Measurements from ENCODE around the gene CYP2W1.
"Not testable (repeated sequence)": the region's sequence is repeated elsewhere in the genome, so short reads cannot be mapped to it uniquely, and the experiment has no call there.

The CYP2W1 gene

GRCh38 chr7:999941-1000935 lies 17.3 kb downstream of the CYP2W1 start:
- Histone ChIP-seq H3K9ac (ENCODE audit: low read depth, low read length) (no peak overlapping the region), H3K27me3 (ENCODE audit: insufficient read depth, low read length) (no peaks in the 10 kb centered on the region), H3K27ac (ENCODE audit: low read length) (no peak overlapping the region), H3K36me3 (ENCODE audit: insufficient read depth, low read depth, low read length) (no peaks in the 10 kb centered on the region), H3K4me3 (ENCODE audit: low read length) (no peak overlapping the region), H3K9me3 (ENCODE audit: insufficient read depth, low read depth, low read length) (no peaks in the 10 kb centered on the region), H3K4me1 (ENCODE audit: insufficient read depth, low read length) (no peaks in the 10 kb centered on the region)

GRCh38 chr7:1001069-1001770 lies 18.2 kb downstream of the CYP2W1 start:
- H3K36me3 ChIP-seq (ENCODE audit: insufficient read depth, low read depth, low read length); H3K4me3 ChIP-seq (ENCODE audit: low read length); H3K4me1 ChIP-seq (ENCODE audit: insufficient read depth, low read length); H3K9ac ChIP-seq (ENCODE audit: low read depth, low read length); H3K27ac ChIP-seq (ENCODE audit: low read length); H3K27me3 ChIP-seq (ENCODE audit: insufficient read depth, low read length); H3K9me3 ChIP-seq (ENCODE audit: insufficient read depth, low read depth, low read length): not testable (repeated sequence)

GRCh38 chr7:1002026-1002425 lies 19.0 kb downstream of the CYP2W1 start:
- not testable (repeated sequence) for H3K27me3 ChIP-seq (ENCODE audit: insufficient read depth, low read length); H3K4me3 ChIP-seq (ENCODE audit: low read length); H3K9me3 ChIP-seq (ENCODE audit: insufficient read depth, low read depth, low read length); H3K27ac ChIP-seq (ENCODE audit: low read length); H3K4me1 ChIP-seq (ENCODE audit: insufficient read depth, low read length); H3K36me3 ChIP-seq (ENCODE audit: insufficient read depth, low read depth, low read length); H3K9ac ChIP-seq (ENCODE audit: low read depth, low read length)

DNA sequence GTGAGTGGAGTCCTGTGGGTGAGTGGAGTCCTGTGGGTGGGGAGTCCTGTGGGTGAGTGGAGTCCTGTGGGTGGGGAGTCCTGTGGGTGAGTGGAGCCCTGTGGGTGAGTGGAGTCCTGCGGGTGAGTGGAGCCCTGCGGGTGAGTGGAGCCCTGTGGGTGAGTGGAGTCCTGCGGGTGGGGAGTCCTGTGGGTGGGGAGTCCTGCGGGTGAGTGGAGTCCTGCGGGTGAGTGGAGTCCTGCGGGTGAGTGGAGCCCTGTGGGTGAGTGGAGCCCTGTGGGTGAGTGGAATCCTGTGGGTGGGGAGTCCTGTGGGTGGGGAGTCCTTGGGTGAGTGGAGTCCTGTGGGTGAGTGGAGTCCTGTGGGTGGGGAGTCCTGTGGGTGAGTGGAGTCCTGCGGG lies 19.5 kb downstream of the CYP2W1 start:
- H3K4me3 ChIP-seq (ENCODE audit: low read length); H3K27me3 ChIP-seq (ENCODE audit: insufficient read depth, low read length); H3K36me3 ChIP-seq (ENCODE audit: insufficient read depth, low read depth, low read length); H3K9me3 ChIP-seq (ENCODE audit: insufficient read depth, low read depth, low read length); H3K9ac ChIP-seq (ENCODE audit: low read depth, low read length); H3K4me1 ChIP-seq (ENCODE audit: insufficient read depth, low read length); H3K27ac ChIP-seq (ENCODE audit: low read length): not testable (repeated sequence)

- Histone ChIP-seq H3K9me3 (ENCODE audit: insufficient read depth, low read depth, low read length) (no peaks in the 10 kb centered on the region), H3K27ac (ENCODE audit: low read length) (no peak overlapping the region), H3K27me3 (ENCODE audit: insufficient read depth, low read length) (no peaks in the 10 kb centered on the region), H3K4me3 (ENCODE audit: low read length) (no peak overlapping the region), H3K4me1 (ENCODE audit: insufficient read depth, low read length) (no peaks in the 10 kb centered on the region), H3K36me3 (ENCODE audit: insufficient read depth, low read depth, low read length) (no peaks in the 10 kb centered on the region; the same call in 1 of the 2 replicates), H3K9ac (ENCODE audit: low read depth, low read length) (no peak overlapping the region)
These were observed 21.3 kb downstream of the CYP2W1 start for GRCh38 chr7:1004018-1004852.

DNA sequence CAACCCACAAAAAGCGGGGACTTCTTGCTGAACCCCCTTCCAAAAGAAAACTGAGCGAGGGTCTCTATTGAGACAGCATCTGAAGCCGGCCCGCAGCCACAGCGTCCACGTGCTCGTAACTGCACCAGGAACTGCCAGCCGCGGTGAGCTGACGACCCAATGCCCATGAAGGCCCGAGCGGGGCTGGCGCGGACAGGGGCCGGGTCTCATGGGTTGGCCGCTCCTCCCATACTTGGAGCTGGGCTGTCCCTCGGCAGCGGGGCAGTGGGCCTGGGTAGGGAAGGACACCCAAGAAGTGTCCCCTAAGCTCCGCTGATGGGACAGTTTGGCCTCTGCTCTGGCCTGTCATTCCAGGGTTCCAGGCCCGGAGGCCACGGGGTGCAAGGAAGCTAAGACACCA lies 22.3 kb downstream of the CYP2W1 start:
- Histone ChIP-seq H3K4me1 (ENCODE audit: insufficient read depth, low read length) (no peaks in the 10 kb centered on the region), H3K9ac (ENCODE audit: low read depth, low read length) (no peak overlapping the region), H3K27ac (ENCODE audit: low read length) (no peak overlapping the region), H3K36me3 (ENCODE audit: insufficient read depth, low read depth, low read length) (no peaks in the 10 kb centered on the region; the same call in 1 of the 2 replicates), H3K9me3 (ENCODE audit: insufficient read depth, low read depth, low read length) (no peaks in the 10 kb centered on the region), H3K27me3 (ENCODE audit: insufficient read depth, low read length) (no peaks in the 10 kb centered on the region), H3K4me3 (ENCODE audit: low read length) (no peak overlapping the region)

GRCh38 chr7:1007901-1008300 lies 24.9 kb downstream of the CYP2W1 start:
- Histone ChIP-seq H3K9ac (ENCODE audit: low read depth, low read length) (no peak overlapping the region), H3K27me3 (ENCODE audit: insufficient read depth, low read length) (no peaks in the 10 kb centered on the region), H3K4me3 (ENCODE audit: low read length) (no peak overlapping the region), H3K4me1 (ENCODE audit: insufficient read depth, low read length) (no peaks in the 10 kb centered on the region), H3K36me3 (ENCODE audit: insufficient read depth, low read depth, low read length) (no peaks in the 10 kb centered on the region; the same call in 1 of the 2 replicates), H3K27ac (ENCODE audit: low read length) (no peak overlapping the region), H3K9me3 (ENCODE audit: insufficient read depth, low read depth, low read length) (no peaks in the 10 kb centered on the region)

DNA sequence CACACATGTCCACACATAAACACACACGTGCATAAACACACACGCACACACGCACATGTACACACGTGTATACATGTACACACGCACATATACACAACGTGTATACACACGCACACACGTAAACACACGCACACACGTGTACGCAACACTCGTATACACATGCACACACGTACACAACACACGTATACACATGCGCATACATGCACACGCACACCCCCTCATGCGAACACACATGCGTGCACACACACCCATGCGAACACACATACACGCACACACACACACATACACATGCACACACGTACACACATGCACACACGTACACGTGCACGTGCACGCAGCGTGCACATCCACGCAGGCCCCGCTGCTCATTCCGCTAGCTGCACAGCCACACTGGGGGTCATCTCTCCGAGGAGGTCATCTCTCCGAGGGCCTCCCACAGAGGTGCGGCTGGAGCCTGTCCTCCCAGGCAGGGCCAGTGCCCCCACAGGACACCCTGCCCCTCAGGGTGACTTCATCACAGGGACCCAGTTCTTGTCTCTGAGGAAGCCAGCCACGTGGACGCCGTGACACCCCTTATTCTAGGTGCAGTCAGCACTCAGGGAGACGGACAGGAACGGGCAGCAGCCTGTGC lies 25.9 kb downstream of the CYP2W1 start:
- no peak overlapping the region for H3K9ac ChIP-seq (ENCODE audit: low read depth, low read length)
- H3K4me3 ChIP-seq (ENCODE audit: low read length) = no peak overlapping the region
- H3K36me3 ChIP-seq (ENCODE audit: insufficient read depth, low read depth, low read length) = no peaks in the 10 kb centered on the region; the same call in 1 of the 2 replicates
- H3K27me3 ChIP-seq (ENCODE audit: insufficient read depth, low read length) = no peaks in the 10 kb centered on the region
- no peaks in the 10 kb centered on the region for H3K9me3 ChIP-seq (ENCODE audit: insufficient read depth, low read depth, low read length)
- H3K27ac ChIP-seq (ENCODE audit: low read length) = no peak overlapping the region
- H3K4me1 ChIP-seq (ENCODE audit: insufficient read depth, low read length) = no peaks in the 10 kb centered on the region

DNA sequence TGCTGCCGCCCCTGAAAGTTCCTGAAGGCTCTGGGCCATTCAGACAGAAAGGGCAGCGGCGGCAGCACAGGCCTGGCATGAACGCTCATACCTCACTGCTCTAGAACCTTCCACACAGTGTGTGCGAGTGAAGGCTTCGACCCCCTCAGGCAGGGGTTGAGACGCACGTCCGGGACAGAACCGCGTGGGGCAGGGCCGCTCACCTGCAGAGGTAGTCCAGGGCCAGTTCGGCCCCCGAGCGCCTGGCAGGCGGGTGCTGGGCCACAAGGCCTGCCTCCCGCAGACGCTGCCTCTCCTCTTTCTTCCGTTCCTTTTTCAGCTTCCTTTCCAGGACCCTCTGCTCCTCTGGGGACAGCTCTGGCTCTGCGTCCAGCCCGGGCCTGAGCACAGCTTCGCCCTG lies 26.8 kb downstream of the CYP2W1 start:
- no peaks in the 10 kb centered on the region for H3K4me1 ChIP-seq (ENCODE audit: insufficient read depth, low read length)
- no peak overlapping the region for H3K4me3 ChIP-seq (ENCODE audit: low read length)
- H3K27ac ChIP-seq (ENCODE audit: low read length) = no peak overlapping the region
- no peaks in the 10 kb centered on the region; the same call in 1 of the 2 replicates for H3K36me3 ChIP-seq (ENCODE audit: insufficient read depth, low read depth, low read length)
- no peaks in the 10 kb centered on the region for H3K9me3 ChIP-seq (ENCODE audit: insufficient read depth, low read depth, low read length)
- no peak overlapping the region for H3K9ac ChIP-seq (ENCODE audit: low read depth, low read length)
- no peaks in the 10 kb centered on the region for H3K27me3 ChIP-seq (ENCODE audit: insufficient read depth, low read length)

GRCh38 chr7:1010226-1010625 lies 27.2 kb downstream of the CYP2W1 start:
- no peaks in the 10 kb centered on the region for H3K9me3 ChIP-seq (ENCODE audit: insufficient read depth, low read depth, low read length)
- no peaks in the 10 kb centered on the region for H3K4me1 ChIP-seq (ENCODE audit: insufficient read depth, low read length)
- no peaks in the 10 kb centered on the region; the same call in 1 of the 2 replicates for H3K36me3 ChIP-seq (ENCODE audit: insufficient read depth, low read depth, low read length)
- no peaks in the 10 kb centered on the region for H3K27me3 ChIP-seq (ENCODE audit: insufficient read depth, low read length)
- H3K4me3 ChIP-seq (ENCODE audit: low read length) = no peak overlapping the region
- H3K9ac ChIP-seq (ENCODE audit: low read depth, low read length) = no peak overlapping the region
- no peak overlapping the region for H3K27ac ChIP-seq (ENCODE audit: low read length)

All from iPS-20b (cell line).